Natural killer cell (primary cell): ENCODE results near the gene GAREM1. TPM values are rescaled to one million over a fixed set of nuclear protein-coding genes. Genes with fewer than 3 reads are reported as not detected.

Source experiments
- ATAC-seq, 3 donors: fragments of 150-1000 bp in 2 of 3; fragments of 200-7000 bp in 1 of 3; cut with Tn5 transposase; 1 replicate in 1 of 3; 2 replicates in 2 of 3; pipeline ENCODE4 v1.10.0; 2021; ENCODE audit warnings: mild to moderate bottlenecking in 2 of 3, moderate library complexity in 2 of 3
- DNase-seq, 2 donors: peaks; one replicate each; pipeline versions ENCODE4 v3.0.0 to v3.0.0-alpha.2; 2013 to 2021; ENCODE audit warnings: mixed read lengths in 1 of 2
- H3K27ac ChIP-seq: one replicate; pipeline ENCODE4 v1.5.1; 2013; ENCODE audit warnings: mild to moderate bottlenecking, low read length
- H3K27me3 ChIP-seq: one replicate; pipeline ENCODE4 v1.6.1; 2013; ENCODE audit warnings: low read length; ENCODE audit not compliant: control insufficient read depth, insufficient read depth
- H3K36me3 ChIP-seq: one replicate; pipeline ENCODE4 v1.6.1; 2013; ENCODE audit warnings: low read length; ENCODE audit not compliant: control insufficient read depth, insufficient read depth
- H3K4me1 ChIP-seq: one replicate; pipeline ENCODE4 v1.6.1; 2013; ENCODE audit warnings: low read length; ENCODE audit not compliant: control insufficient read depth, insufficient read depth
- H3K4me3 ChIP-seq: one replicate; pipeline ENCODE4 v1.5.1; 2013; ENCODE audit warnings: low read length
- H3K9me3 ChIP-seq: one replicate; pipeline ENCODE4 v1.6.1; 2013; ENCODE audit warnings: low read length; ENCODE audit not compliant: control insufficient read depth, insufficient read depth
- H3K27ac Mint-ChIP-seq, 2 donors: one replicate each; pipeline ENCODE4 v1.8.0; 2022; ENCODE audit warnings: mild to moderate bottlenecking in 2 of 2, mixed read lengths in 2 of 2, moderate library complexity in 1 of 2
- H3K27me3 Mint-ChIP-seq, 2 donors: one replicate each; pipeline ENCODE4 v1.8.0; 2022; ENCODE audit warnings: low read depth in 2 of 2, mixed read lengths in 2 of 2
- H3K36me3 Mint-ChIP-seq: one replicate; pipeline ENCODE4 v1.8.0; 2022; ENCODE audit warnings: mixed read lengths
- H3K4me1 Mint-ChIP-seq, 2 donors: one replicate each; pipeline ENCODE4 v1.8.0; 2022; ENCODE audit warnings: mixed read lengths in 2 of 2
- H3K4me3 Mint-ChIP-seq: one replicate; pipeline ENCODE4 v1.8.0; 2022; ENCODE audit warnings: mild to moderate bottlenecking, moderate library complexity, mixed read lengths
- H3K9me3 Mint-ChIP-seq, 2 donors: one replicate each; pipeline ENCODE4 v1.8.0; 2022; ENCODE audit warnings: mixed read lengths in 2 of 2
- WGBS: methylation state at CpG from one replicate; pipeline ENCODE4 v1.1.7; 2013; ENCODE audit warnings: missing lambda C conversion rate; ENCODE audit not compliant: insufficient coverage; 5-methylcytosine and 5-hydroxymethylcytosine counted together
- intact Hi-C: fragments of 100-400 bp; cut with micrococcal nuclease; formaldehyde crosslinking; loops from one replicate; pipeline ENCODE4 v1.14.2; 2022
- total RNA-seq, 4 donors: library from RNA; stranded (reverse); fragments of 120-200 nt in 1 of 4; gene quantifications; one replicate each; pipeline versions ENCODE4 v1.2.3 to v1.2.4, GENCODE V29; 2013 to 2022
- TF ChIP-seq, protein P1 (sequence below): fragments of 200-600 bp; IDR thresholded peaks from one replicate; pipeline ENCODE4 v1.8.0; 2022; ENCODE audit warnings: antibody characterized with exemption

GAREM1 gene
- total RNA-seq, 3 donors from 2014 or later (not counting 1 experiment from before 2014, with no cell fraction given) = 0.09 TPM; not detected in 2

- no peak for ATAC-seq
- intact Hi-C loops = no loop called here
- WGBS = 78% methylated on average over 7 of the region's 7 CpGs
Measured at GRCh38 chr18:32437100-32437834, 33.4 kb downstream of the GAREM1 start.

DNA sequence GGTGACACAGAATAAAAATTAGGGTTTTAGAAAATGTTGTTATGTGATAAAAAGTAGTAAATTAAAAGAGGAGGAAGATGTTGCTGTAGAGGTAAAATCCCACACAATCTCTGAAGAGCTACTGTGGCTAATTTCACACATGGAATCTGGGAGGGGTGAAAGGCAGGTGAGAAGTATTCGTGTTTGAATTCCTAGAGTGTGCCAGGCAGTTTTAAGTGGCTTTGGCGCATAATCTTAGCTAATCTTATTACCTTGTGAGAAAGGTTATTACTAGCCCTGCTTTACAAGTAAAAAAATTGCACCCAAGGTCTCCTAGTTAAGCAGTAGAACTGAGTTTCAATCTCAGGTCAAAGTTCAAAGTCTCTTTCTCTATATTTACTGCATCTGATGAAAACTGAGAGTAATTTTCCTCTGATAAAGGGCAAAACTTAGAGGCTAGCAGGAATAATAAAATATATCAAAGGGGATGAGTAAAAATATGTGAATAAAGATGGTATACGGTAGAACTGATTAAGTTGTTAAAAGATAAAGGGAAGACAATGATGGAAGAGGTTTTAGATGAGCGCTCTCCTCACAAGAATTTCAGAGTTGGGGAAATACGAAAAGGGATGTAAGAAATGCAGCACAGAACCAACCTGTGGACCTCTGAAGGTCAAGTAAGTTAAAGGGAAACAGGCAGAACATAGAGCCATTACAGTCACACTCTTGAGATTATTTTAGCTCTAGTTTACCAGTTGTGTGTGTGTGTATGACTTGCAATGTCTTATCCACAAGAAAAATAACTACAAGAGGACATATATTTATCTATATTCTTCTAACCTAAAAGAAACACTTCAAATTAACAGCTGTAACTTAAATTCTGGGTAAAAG lies 34.8 kb downstream of the GAREM1 start:
- Histone ChIP-seq H3K27ac (no peak overlapping the region), H3K4me3 (no peak overlapping the region), H3K27me3 (no peaks in the 10 kb centered on the region), H3K36me3 (no peaks in the 10 kb centered on the region), H3K4me1 (no peaks in the 10 kb centered on the region), H3K9me3 (no peaks in the 10 kb centered on the region)
- TF ChIP-seq, protein P1, sequence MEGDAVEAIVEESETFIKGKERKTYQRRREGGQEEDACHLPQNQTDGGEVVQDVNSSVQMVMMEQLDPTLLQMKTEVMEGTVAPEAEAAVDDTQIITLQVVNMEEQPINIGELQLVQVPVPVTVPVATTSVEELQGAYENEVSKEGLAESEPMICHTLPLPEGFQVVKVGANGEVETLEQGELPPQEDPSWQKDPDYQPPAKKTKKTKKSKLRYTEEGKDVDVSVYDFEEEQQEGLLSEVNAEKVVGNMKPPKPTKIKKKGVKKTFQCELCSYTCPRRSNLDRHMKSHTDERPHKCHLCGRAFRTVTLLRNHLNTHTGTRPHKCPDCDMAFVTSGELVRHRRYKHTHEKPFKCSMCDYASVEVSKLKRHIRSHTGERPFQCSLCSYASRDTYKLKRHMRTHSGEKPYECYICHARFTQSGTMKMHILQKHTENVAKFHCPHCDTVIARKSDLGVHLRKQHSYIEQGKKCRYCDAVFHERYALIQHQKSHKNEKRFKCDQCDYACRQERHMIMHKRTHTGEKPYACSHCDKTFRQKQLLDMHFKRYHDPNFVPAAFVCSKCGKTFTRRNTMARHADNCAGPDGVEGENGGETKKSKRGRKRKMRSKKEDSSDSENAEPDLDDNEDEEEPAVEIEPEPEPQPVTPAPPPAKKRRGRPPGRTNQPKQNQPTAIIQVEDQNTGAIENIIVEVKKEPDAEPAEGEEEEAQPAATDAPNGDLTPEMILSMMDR = no peak
- no peak overlapping the region for H3K4me3 Mint-ChIP-seq
- H3K9me3 Mint-ChIP-seq = peaks cover 4 to 5% of the 10 kb centered on the region in 2 donors
- H3K27ac Mint-ChIP-seq = no peak overlapping the region
- 93% methylated on average over 5 of the region's 5 CpGs for WGBS
- DNase-seq (no peak), ATAC-seq (no peak)
- H3K27me3 Mint-ChIP-seq = peaks cover 3 to 22% of the 10 kb centered on the region in 2 donors
- intact Hi-C loops = no loop called here
- peaks cover 6% of the 10 kb centered on the region for H3K36me3 Mint-ChIP-seq
- no peaks in the 10 kb centered on the region for H3K4me1 Mint-ChIP-seq

More at GRCh38 chr18:32437100-32437834, 33.4 kb downstream of the GAREM1 start:
- Mint-ChIP-seq H3K4me1 (no peaks in the 10 kb centered on the region), H3K36me3 (peaks cover 6% of the 10 kb centered on the region), H3K9me3 (peaks cover 1 to 3% of the 10 kb centered on the region in 2 donors), H3K27ac (no peak overlapping the region), H3K4me3 (no peak overlapping the region), H3K27me3 (peaks cover 3 to 19% of the 10 kb centered on the region in 2 donors)
- no peak for DNase-seq
- TF ChIP-seq, protein P1 = no peak
- H3K36me3 ChIP-seq = no peaks in the 10 kb centered on the region
- H3K4me3 ChIP-seq = no peak overlapping the region
- H3K27ac ChIP-seq = no peak overlapping the region
- no peaks in the 10 kb centered on the region for H3K27me3 ChIP-seq
- H3K9me3 ChIP-seq = no peaks in the 10 kb centered on the region
- H3K4me1 ChIP-seq = no peaks in the 10 kb centered on the region

- no peak for ATAC-seq
- WGBS = 83% methylated on average over 1 of the region's 2 CpGs
- no peak for DNase-seq
Measured at GRCh38 chr18:32431753-32432152, 38.9 kb downstream of the GAREM1 start.

More at GRCh38 chr18:32431753-32432152, 38.9 kb downstream of the GAREM1 start:
- no peak overlapping the region for H3K4me3 ChIP-seq
- H3K36me3 ChIP-seq = no peaks in the 10 kb centered on the region
- intact Hi-C loops = no loop called here
- peaks cover 4% of the 10 kb centered on the region for H3K9me3 ChIP-seq
- H3K4me1 ChIP-seq = no peaks in the 10 kb centered on the region
- Mint-ChIP-seq H3K4me1 (no peaks in the 10 kb centered on the region), H3K4me3 (no peak overlapping the region), H3K9me3 (peaks cover 8 to 9% of the 10 kb centered on the region in 2 donors), H3K27ac (no peak overlapping the region), H3K27me3 (peaks cover 9 to 26% of the 10 kb centered on the region in 2 donors), H3K36me3 (peaks cover 11% of the 10 kb centered on the region)
- H3K27me3 ChIP-seq = peaks cover 3% of the 10 kb centered on the region
- H3K27ac ChIP-seq = no peak overlapping the region
- TF ChIP-seq, protein P1 = no peak
